Central memory CD4-positive, alpha-beta T cell (primary cell): ENCODE results near the gene SIL1.
"Not testable (repeated sequence)": the region's sequence is repeated elsewhere in the genome, so short reads cannot be mapped to it uniquely, and the experiment has no call there.

Source experiments
- DNase-seq: peaks from one replicate; pipeline ENCODE4 v3.0.0; 2022

Gene SIL1

GRCh38 chr5:138936968-138937345, 261.2 kb downstream of the SIL1 start:
- DNase-seq, result no peak

GRCh38 chr5:138936225-138936967, 261.8 kb downstream of the SIL1 start:
- no peak for DNase-seq

DNA sequence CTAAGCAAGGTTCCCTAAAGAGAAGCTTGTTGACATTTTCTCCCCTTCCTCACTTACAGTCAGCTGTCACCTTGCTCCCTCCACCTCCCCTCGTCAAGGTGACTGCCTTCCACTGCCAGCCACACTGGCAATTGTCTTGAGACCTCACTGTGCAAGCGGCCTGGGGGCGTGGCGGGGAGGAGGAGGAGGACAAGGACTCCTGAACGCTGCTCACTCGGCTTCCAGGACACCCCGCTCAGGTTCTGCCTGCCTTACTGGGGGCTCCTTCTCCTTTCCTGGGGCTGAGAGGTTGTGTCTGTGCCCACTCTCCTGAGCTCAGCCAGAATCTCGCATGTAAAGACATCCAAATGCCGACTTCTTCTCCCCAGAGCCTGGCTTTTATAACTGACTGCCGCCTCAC, 262.7 kb downstream of the SIL1 start:
- no peak for DNase-seq

DNA sequence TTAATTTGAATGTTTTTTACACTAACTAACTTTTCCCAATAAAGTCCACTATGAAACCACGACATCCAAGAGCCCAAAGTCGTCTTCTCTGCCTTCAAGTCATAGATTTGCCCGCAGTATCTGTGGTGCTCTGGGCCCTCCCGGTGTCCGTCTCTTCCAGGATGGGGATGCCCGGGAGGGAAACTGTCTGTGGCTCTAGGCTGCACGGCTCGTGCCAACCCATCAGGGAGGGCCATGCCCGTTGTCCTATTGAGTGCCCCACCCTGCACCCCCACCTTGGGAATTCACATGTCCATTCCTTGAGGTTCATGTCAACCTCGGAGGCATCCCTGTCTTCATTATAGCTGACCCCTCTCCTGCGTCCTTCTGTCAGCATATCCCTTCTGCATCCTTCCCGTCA, 263.2 kb downstream of the SIL1 start:
- no peak for DNase-seq

GRCh38 chr5:138933522-138934290, 264.5 kb downstream of the SIL1 start:
- no peak for DNase-seq

GRCh38 chr5:138932171-138932810, 265.9 kb downstream of the SIL1 start:
- DNase-seq, result no peak

DNA sequence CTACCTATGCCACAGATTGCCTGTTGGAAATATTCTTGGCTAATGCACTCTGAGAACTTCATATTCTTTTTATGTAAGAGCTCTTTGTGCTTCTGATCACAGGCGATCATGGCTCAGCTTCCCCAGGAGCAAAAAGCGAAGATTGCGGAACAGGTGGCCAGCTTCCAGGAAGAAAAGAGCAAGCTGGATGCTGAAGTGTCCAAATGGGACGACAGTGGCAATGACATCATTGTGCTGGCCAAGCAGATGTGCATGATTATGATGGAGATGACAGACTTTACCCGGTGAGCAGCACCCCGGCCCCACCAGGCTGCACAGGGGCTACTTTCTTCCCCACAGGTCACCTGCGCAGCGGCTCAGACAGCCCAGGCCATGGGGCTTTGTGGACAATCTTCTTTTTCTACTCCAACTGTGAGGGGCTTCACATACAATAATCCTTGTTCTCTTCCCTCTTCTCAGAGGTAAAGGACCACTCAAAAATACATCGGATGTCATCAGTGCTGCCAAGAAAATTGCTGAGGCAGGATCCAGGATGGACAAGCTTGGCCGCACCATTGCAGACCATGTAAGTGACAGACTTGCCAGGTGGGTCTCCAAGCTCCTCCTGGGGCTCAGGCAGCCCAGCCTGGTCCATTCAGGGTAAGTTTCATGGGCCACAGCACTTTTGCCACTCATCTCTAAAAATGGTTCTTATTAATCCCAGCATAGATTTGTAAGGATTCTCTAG, 267.6 kb downstream of the SIL1 start:
- DNase-seq, result no peak

- DNase-seq, result no peak
Measured at GRCh38 chr5:138929571-138929955, 268.6 kb downstream of the SIL1 start.

- DNase-seq, result no peak
Measured at GRCh38 chr5:138927979-138928378, 270.2 kb downstream of the SIL1 start.

- DNase-seq, result no peak
Measured at GRCh38 chr5:138927544-138927943, 270.6 kb downstream of the SIL1 start.

DNA sequence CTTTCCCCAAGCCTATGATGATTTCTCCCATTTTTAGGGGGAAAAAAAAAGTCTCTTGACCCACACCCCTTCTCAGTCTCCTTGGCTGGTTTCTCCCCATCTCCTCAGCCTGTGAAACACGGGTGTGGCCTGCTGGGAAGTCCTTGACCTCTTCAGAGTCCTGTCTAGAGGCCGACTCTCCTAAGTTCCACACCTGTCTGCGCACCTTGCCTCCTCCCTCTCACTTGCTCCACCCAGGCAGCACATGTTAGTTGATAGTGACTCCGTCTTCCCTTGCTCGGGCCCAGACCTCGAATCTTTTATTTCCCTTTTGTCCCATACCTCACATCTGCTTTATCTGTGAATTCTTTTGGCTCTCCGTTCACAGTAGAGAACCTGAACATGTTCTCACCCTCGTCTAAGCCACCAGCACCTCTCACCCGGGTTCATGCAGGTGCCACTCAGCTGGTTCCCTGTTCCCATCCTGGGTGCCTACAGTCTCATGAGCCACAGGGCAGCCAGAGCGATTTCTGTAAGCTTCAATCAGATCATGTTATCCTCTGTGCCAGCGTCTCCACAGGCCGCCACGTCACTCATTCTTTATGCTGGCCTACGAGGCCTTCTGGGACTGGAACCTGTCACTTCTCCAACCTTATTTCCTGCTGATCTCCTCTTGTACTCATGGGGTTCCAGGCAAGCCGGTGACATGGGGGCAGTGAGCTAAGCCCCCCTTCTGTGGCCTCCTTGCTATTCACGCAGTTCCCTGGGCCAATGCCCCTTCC, 271.3 kb downstream of the SIL1 start:
- no peak for DNase-seq

DNA sequence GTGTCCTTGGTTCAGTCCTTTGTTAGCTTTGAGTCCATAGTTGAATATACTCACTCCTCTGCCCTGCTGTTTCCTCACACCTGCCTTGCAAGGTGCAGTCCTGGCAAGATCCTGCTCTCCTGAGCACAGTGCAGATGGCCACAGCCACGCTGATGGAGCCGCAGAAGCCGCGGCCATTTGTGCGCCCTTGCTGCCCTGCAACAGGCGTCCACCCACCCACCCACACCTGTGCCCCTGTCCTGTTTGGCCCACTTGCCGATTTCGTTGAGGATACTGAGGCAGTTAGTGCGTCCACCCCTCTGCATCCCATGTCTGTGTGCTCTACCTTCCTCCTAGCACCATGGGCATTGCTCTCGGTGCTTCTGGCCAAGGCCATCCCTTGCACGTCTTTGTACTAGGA, 271.9 kb downstream of the SIL1 start:
- DNase-seq, result no peak

DNA sequence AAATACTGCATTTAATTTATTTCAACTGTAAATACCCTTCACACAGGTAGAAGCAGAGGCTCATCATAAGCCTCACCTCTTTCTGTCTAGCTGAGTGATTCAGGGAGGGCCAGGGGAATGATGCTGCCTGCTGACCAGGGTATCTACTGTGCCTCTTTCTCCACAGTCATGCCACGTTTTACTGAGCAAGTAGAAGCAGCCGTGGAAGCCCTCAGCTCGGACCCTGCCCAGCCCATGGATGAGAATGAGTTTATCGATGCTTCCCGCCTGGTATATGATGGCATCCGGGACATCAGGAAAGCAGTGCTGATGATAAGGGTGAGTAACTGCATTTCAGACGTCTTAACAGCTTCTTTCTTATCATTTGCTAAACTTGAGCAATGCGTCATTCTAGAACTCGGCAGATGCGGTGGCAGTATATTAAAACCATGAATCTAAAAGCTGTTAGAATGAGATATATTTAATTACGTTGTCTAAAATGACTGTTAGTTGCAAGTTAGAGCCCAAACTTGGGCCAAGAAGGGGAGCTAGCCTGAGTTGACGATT, 273.0 kb downstream of the SIL1 start:
- no peak for DNase-seq

- no peak for DNase-seq
Measured at GRCh38 chr5:138922494-138922893, 275.7 kb downstream of the SIL1 start.

DNA sequence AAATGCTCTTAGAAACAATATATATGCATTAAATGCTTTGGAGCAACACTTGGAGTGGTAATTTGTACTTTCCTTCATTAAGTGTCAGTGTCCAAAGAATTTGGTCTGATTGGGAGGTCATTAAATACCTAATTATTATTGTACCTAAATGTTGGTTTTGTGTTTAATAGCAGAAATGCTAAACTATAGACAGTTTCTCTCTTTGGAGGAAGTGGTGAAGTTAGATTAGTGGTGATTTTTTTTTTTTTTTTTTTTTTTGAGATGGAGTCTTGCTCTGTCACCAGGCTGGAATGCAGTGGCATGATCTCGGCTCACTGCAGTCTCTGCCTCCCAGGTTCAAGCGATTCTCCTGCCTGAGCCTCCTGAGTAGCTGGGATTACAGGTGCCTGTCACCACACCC, 276.8 kb downstream of the SIL1 start:
- not testable (repeated sequence) for DNase-seq

GRCh38 chr5:138920181-138920580, 278.0 kb downstream of the SIL1 start:
- no peak for DNase-seq

- DNase-seq, result no peak
Measured at GRCh38 chr5:138918686-138919085, 279.5 kb downstream of the SIL1 start.

GRCh38 chr5:138914338-138914737, 283.8 kb downstream of the SIL1 start:
- no peak for DNase-seq

- DNase-seq, result no peak
Measured at GRCh38 chr5:138913773-138914172, 284.4 kb downstream of the SIL1 start.

GRCh38 chr5:138912093-138912492, 286.1 kb downstream of the SIL1 start:
- DNase-seq, result no peak

GRCh38 chr5:138911441-138911840, 286.7 kb downstream of the SIL1 start:
- no peak for DNase-seq

GRCh38 chr5:138910546-138911185, 287.5 kb downstream of the SIL1 start:
- DNase-seq, result no peak
